ENCODE measurements around the gene CPS1.

CPS1 gene

GRCh38 chr2:210681491-210681890 is 125.1 kb downstream of the CPS1 start:
- H3K36me3 ChIP-seq (ENCODE audit: control insufficient read depth in 2 of 2, insufficient read depth in 1 of 2, low read length in 2 of 2): no peaks in the 10 kb centered on the region
- H3K9me3 ChIP-seq (ENCODE audit: control insufficient read depth, insufficient read depth, low read depth, low read length): no peaks in the 10 kb centered on the region
- POLR2A ChIA-PET: no interaction called here
- no peak overlapping the region for H3K27ac ChIP-seq (ENCODE audit: extremely low read depth, low read depth, low read length)
- TF ChIP-seq ZNF768 (tag by site-specific recombination; IDR thresholded peaks at IDR 0.05): no peak
- no peak for TF ChIP-seq YY2 (tag by site-specific recombination; IDR thresholded peaks at IDR 0.05)
- no peak for TF ChIP-seq ZNF175 (tag by site-specific recombination; IDR thresholded peaks at IDR 0.05)
- TF ChIP-seq SALL2 (tag by site-specific recombination; IDR thresholded peaks at IDR 0.05; ENCODE audit: borderline replicate concordance): no peak
- TF ChIP-seq KLF16 (tag by site-specific recombination; IDR thresholded peaks at IDR 0.05): no peak
- TF ChIP-seq SCRT2 (tag by site-specific recombination; IDR thresholded peaks at IDR 0.05): no peak
- no peak for TF ChIP-seq ZNF555 (tag by site-specific recombination; conservative IDR thresholded peaks at IDR 0.05)
- no peak for TF ChIP-seq ZNF561 (tag by site-specific recombination; IDR thresholded peaks at IDR 0.05; ENCODE audit: borderline replicate concordance)
- no peak for TF ChIP-seq IKZF3 (tag by site-specific recombination; IDR thresholded peaks at IDR 0.05)
- TF ChIP-seq REPIN1 (tag by site-specific recombination; IDR thresholded peaks at IDR 0.05; ENCODE audit: low read depth): no peak
- no peak for TF ChIP-seq HOXC10 (CRISPR knock-in tag; IDR thresholded peaks at IDR 0.05)
- TF ChIP-seq ZBTB49 (tag by site-specific recombination; IDR thresholded peaks at IDR 0.05; ENCODE audit: low read depth): no peak
- TF ChIP-seq SP2 (tag by site-specific recombination; IDR thresholded peaks at IDR 0.05): no peak
- no peak for TF ChIP-seq ZNF37A (tag by site-specific recombination; IDR thresholded peaks at IDR 0.05)
- no peak for TF ChIP-seq ZNF585B (tag by site-specific recombination; IDR thresholded peaks at IDR 0.05)
- TF ChIP-seq ZNF169 (tag by site-specific recombination; IDR thresholded peaks at IDR 0.05): no peak
- TF ChIP-seq ZSCAN30 (tag by site-specific recombination; IDR thresholded peaks at IDR 0.05): no peak
- TF ChIP-seq ZXDB (tag by site-specific recombination; IDR thresholded peaks at IDR 0.05): no peak
- no peak for TF ChIP-seq ZNF391 (tag by site-specific recombination; IDR thresholded peaks at IDR 0.05; ENCODE audit: borderline replicate concordance, low read depth)
- no peak overlapping the region for H3K4me3 ChIP-seq (ENCODE audit: low read depth, low read length)
- CTCF ChIA-PET: no interaction called here
- H3K4me1 ChIP-seq (ENCODE audit: control insufficient read depth, insufficient read depth, low read length): no peaks in the 10 kb centered on the region

GRCh38 chr2:210686401-210686800 is 130.0 kb downstream of the CPS1 start:
- no peak for TF ChIP-seq ZBTB7A (tag by site-specific recombination; IDR thresholded peaks at IDR 0.05; ENCODE audit: low read depth)
- TF ChIP-seq ZNF501 (tag by site-specific recombination; IDR thresholded peaks at IDR 0.05): no peak
- TF ChIP-seq ZNF19 (tag by site-specific recombination; IDR thresholded peaks at IDR 0.05; ENCODE audit: low read depth): no peak
- no peak for TF ChIP-seq ZNF155 (tag by site-specific recombination; IDR thresholded peaks at IDR 0.05)
- TF ChIP-seq ZNF776 (tag by site-specific recombination; IDR thresholded peaks at IDR 0.05; ENCODE audit: borderline replicate concordance): no peak
- TF ChIP-seq ZNF544 (tag by site-specific recombination; IDR thresholded peaks at IDR 0.05): no peak
- no peak for TF ChIP-seq ZNF561 (tag by site-specific recombination; IDR thresholded peaks at IDR 0.05; ENCODE audit: borderline replicate concordance)
- POLR2A ChIA-PET: no interaction called here
- H3K36me3 ChIP-seq (ENCODE audit: control insufficient read depth in 2 of 2, insufficient read depth in 1 of 2, low read length in 2 of 2): no peaks in the 10 kb centered on the region
- H3K27ac ChIP-seq (ENCODE audit: extremely low read depth, low read depth, low read length): no peak overlapping the region
- no peak overlapping the region for H3K4me3 ChIP-seq (ENCODE audit: low read depth, low read length)
- no peaks in the 10 kb centered on the region for H3K4me1 ChIP-seq (ENCODE audit: control insufficient read depth, insufficient read depth, low read length)
- no peaks in the 10 kb centered on the region for H3K9me3 ChIP-seq (ENCODE audit: control insufficient read depth, insufficient read depth, low read depth, low read length)
- CTCF ChIA-PET: no interaction called here
